Naive thymus-derived CD4-positive, alpha-beta T cell (primary cell): ENCODE measurements around the gene NFATC2. TPM values are rescaled to one million over a fixed set of nuclear protein-coding genes. Genes with fewer than 3 reads are reported as not detected.

Source experiments
- ATAC-seq: fragments of 150-1000 bp; cut with Tn5 transposase; 2 replicates; pipeline ENCODE4 v1.10.0; 2021; ENCODE audit warnings: mild to moderate bottlenecking, moderate library complexity
- CTCF ChIA-PET: fragments of 350-600 bp; sonication (Branson Sonifier 250); formaldehyde crosslinking; loops from one replicate; lab custom pipeline; 2021; ENCODE audit warnings: antibody characterized with exemption; lab: Charles Lee
- POLR2A ChIA-PET: fragments of 350-600 bp; sonication (Branson Sonifier 250); formaldehyde crosslinking; loops from one replicate; lab custom pipeline; 2021; ENCODE audit warnings: antibody characterized with exemption, inconsistent platforms; lab: Charles Lee
- DNase-seq, 9 donors: peaks; one replicate each; pipeline versions ENCODE4 v3.0.0 to v3.0.0-alpha.2; 2020 to 2022; ENCODE audit warnings: mixed read lengths in 1 of 9
- H3K27ac ChIP-seq: one replicate; pipeline ENCODE4 v1.7.0; 2013; ENCODE audit warnings: mild to moderate bottlenecking, low read depth, low read length, moderate library complexity
- H3K27me3 ChIP-seq, 2 donors: one replicate each; pipeline ENCODE4 v1.7.0; 2013; ENCODE audit warnings: low read length in 2 of 2, mild to moderate bottlenecking in 2 of 2, moderate library complexity in 2 of 2; ENCODE audit not compliant: control insufficient read depth in 2 of 2, insufficient read depth in 2 of 2
- H3K36me3 ChIP-seq, 3 experiments: 1 replicate in 2 of 3; 2 replicates in 1 of 3; pipeline ENCODE4 v1.7.0; 2013; ENCODE audit warnings: low read length in 3 of 3, mild to moderate bottlenecking in 3 of 3, moderate library complexity in 1 of 3; ENCODE audit not compliant: insufficient read depth in 3 of 3, control insufficient read depth in 2 of 3
- H3K4me1 ChIP-seq, 2 donors: one replicate each; pipeline ENCODE4 v1.7.0; 2013; ENCODE audit warnings: low read length in 2 of 2, mild to moderate bottlenecking in 2 of 2, moderate library complexity in 1 of 2; ENCODE audit not compliant: control insufficient read depth in 2 of 2, insufficient read depth in 2 of 2
- H3K4me3 ChIP-seq: 2 replicates; pipeline ENCODE4 v1.7.0; 2013; ENCODE audit warnings: mild to moderate bottlenecking, low read length
- H3K9me3 ChIP-seq, 3 experiments: 1 replicate in 2 of 3; 2 replicates in 1 of 3; pipeline ENCODE4 v1.7.0; 2013; ENCODE audit warnings: low read length in 3 of 3; ENCODE audit not compliant: control insufficient read depth in 2 of 3
- H3K27ac Mint-ChIP-seq, 9 donors: one replicate each; pipeline ENCODE4 v1.8.0; 2020 to 2022; ENCODE audit warnings: mixed read lengths in 9 of 9, mild to moderate bottlenecking in 8 of 9, moderate library complexity in 5 of 9, inconsistent platforms in 2 of 9
- H3K27me3 Mint-ChIP-seq, 5 donors: one replicate each; pipeline ENCODE4 v1.8.0; 2021 to 2022; ENCODE audit warnings: mixed read lengths in 5 of 5, mild to moderate bottlenecking in 1 of 5
- H3K36me3 Mint-ChIP-seq, 5 donors: one replicate each; pipeline ENCODE4 v1.8.0; 2020 to 2022; ENCODE audit warnings: mixed read lengths in 5 of 5, mild to moderate bottlenecking in 3 of 5, inconsistent platforms in 1 of 5
- H3K4me1 Mint-ChIP-seq, 7 donors: one replicate each; pipeline ENCODE4 v1.8.0; 2020 to 2022; ENCODE audit warnings: mixed read lengths in 7 of 7, mild to moderate bottlenecking in 3 of 7, inconsistent platforms in 1 of 7
- H3K4me3 Mint-ChIP-seq, 10 donors: one replicate each; pipeline ENCODE4 v1.8.0; 2020 to 2022; ENCODE audit warnings: mild to moderate bottlenecking in 10 of 10, mixed read lengths in 10 of 10, moderate library complexity in 6 of 10, inconsistent platforms in 2 of 10
- H3K9me3 Mint-ChIP-seq, 11 donors: one replicate each; pipeline ENCODE4 v1.8.0; 2020 to 2022; ENCODE audit warnings: mixed read lengths in 11 of 11, mild to moderate bottlenecking in 4 of 11, inconsistent platforms in 1 of 11, moderate library complexity in 1 of 11
- intact Hi-C, 2 donors: fragments of 100-400 bp; cut with micrococcal nuclease; formaldehyde crosslinking; loops; one replicate each; pipeline ENCODE4 v1.15.1; 2023
- polyA plus RNA-seq, 2 donors: library from polyadenylated mRNA; unstranded; fragments of 300-500 nt; fragmentation: Illumina TruSeq; gene quantifications; one replicate each; pipeline ENCODE4 v1.2.3, GENCODE V29; 2021
- total RNA-seq, 6 experiments: library from RNA in 5 of 6; stranded (reverse) in 5 of 6; gene quantifications; 1 replicate in 5 of 6; 2 replicates in 1 of 6; pipeline ENCODE4 v1.2.3 and lab custom pipeline; 2021 to 2026

Gene NFATC2
- total and polyA plus RNA-seq, 7 experiments from 2014 or later: 16.6 to 66.8 (median 42.6) TPM

GRCh38 chr20:51387125-51387875 lies 155.2 kb downstream of the NFATC2 start:
- H3K4me3 Mint-ChIP-seq: no peak overlapping the region
- DNase-seq (no peak), ATAC-seq (no peak)
- H3K9me3 Mint-ChIP-seq: no peaks in the 10 kb centered on the region
- H3K4me3 ChIP-seq: no peak overlapping the region
- no peaks in the 10 kb centered on the region for H3K27me3 Mint-ChIP-seq
- peaks cover 0 to 68% (median 0%) of the 10 kb centered on the region in 7 donors for H3K4me1 Mint-ChIP-seq
- H3K27me3 ChIP-seq: no peaks in the 10 kb centered on the region
- H3K27ac Mint-ChIP-seq: peak overlapping the region in 1 of 9 donors; percentile 75
- H3K4me1 ChIP-seq: peaks cover 0 to 69% of the 10 kb centered on the region in 2 donors
- ChIA-PET POLR2A (no interaction called here), CTCF (interaction anchor here (0.7 to 3.7 kb wide), 5 partner anchors 15 to 209 kb away, joined by 3 to 38 read pairs (median 4); no protein-coding TSS in a partner anchor)
- no peak overlapping the region for H3K27ac ChIP-seq
- peaks cover 0 to 44% (median 0%) of the 10 kb centered on the region in 3 experiments for H3K36me3 ChIP-seq
- intact Hi-C loops: loop anchor here (5.0 kb wide), 2 partner anchors 35 to 155 kb away; partner anchors contain the start of gene NFATC2 (in 1 of the 2)
- H3K36me3 Mint-ChIP-seq: peaks cover 7 to 39% (median 11%) of the 10 kb centered on the region in 5 donors
- no peaks in the 10 kb centered on the region for H3K9me3 ChIP-seq

- H3K36me3 Mint-ChIP-seq: peaks cover 7 to 33% (median 12%) of the 10 kb centered on the region in 5 donors
Measured at GRCh38 chr20:51386586-51386985, 155.9 kb downstream of the NFATC2 start.

GRCh38 chr20:51385646-51386530 lies 156.6 kb downstream of the NFATC2 start:
- intact Hi-C loops: loop anchor here (1.0 to 5.0 kb wide), 7 partner anchors 14 to 209 kb away; partner anchors contain the start of gene NFATC2 (in 1 of the 2)
- H3K9me3 ChIP-seq: no peaks in the 10 kb centered on the region
- no peaks in the 10 kb centered on the region for H3K27me3 Mint-ChIP-seq
- H3K27me3 ChIP-seq: no peaks in the 10 kb centered on the region
- peaks cover 0 to 61% (median 5%) of the 10 kb centered on the region in 7 donors for H3K4me1 Mint-ChIP-seq
- CTCF ChIA-PET: interaction anchor here (0.6 to 3.7 kb wide), 12 partner anchors 9 to 397 kb away, joined by 3 to 38 read pairs (median 3); partner anchors contain the start of gene NFATC2
- H3K36me3 ChIP-seq: peaks cover 0 to 31% (median 0%) of the 10 kb centered on the region in 3 experiments
- no peak overlapping the region for H3K27ac ChIP-seq
- H3K4me3 Mint-ChIP-seq: no peak overlapping the region
- peak overlapping the region in 8 of 9 donors; percentile 4 to 77 (median 62) for H3K27ac Mint-ChIP-seq
- H3K36me3 Mint-ChIP-seq: peaks cover 7 to 28% (median 14%) of the 10 kb centered on the region in 5 donors
- POLR2A ChIA-PET: interaction anchor here (0.7 kb wide), 1 partner anchor 209 kb away, joined by 4 read pairs; no protein-coding TSS in a partner anchor
- H3K9me3 Mint-ChIP-seq: no peaks in the 10 kb centered on the region
- ATAC-seq: peak; percentile 48
- peaks cover 0 to 67% of the 10 kb centered on the region in 2 donors for H3K4me1 ChIP-seq
- peak in 4 of 9 donors; percentile 10 to 27 (median 20) for DNase-seq
- H3K4me3 ChIP-seq: no peak overlapping the region

More at GRCh38 chr20:51386586-51386985, 155.9 kb downstream of the NFATC2 start:
- ChIA-PET CTCF (interaction anchor here (0.8 to 3.7 kb wide), 11 partner anchors 8 to 210 kb away, joined by 3 to 38 read pairs (median 3); partner anchors contain the start of gene NFATC2), POLR2A (no interaction called here)
- H3K4me1 ChIP-seq: peaks cover 0 to 69% of the 10 kb centered on the region in 2 donors
- H3K4me3 ChIP-seq: no peak overlapping the region
- peak; percentile 69 for ATAC-seq
- peak in 1 of 9 donors; percentile 41 for DNase-seq
- no peaks in the 10 kb centered on the region for H3K9me3 Mint-ChIP-seq
- peaks cover 0 to 65% (median 4%) of the 10 kb centered on the region in 7 donors for H3K4me1 Mint-ChIP-seq
- intact Hi-C loops: loop anchor here (1.0 to 5.0 kb wide), 7 partner anchors 14 to 209 kb away; partner anchors contain the start of gene NFATC2 (in 1 of the 2)
- H3K4me3 Mint-ChIP-seq: peak overlapping the region in 1 of 10 donors; percentile 47
- no peaks in the 10 kb centered on the region for H3K27me3 ChIP-seq
- H3K27ac ChIP-seq: no peak overlapping the region
- no peaks in the 10 kb centered on the region for H3K27me3 Mint-ChIP-seq
- peak overlapping the region in 3 of 9 donors; percentile 49 to 75 (median 66) for H3K27ac Mint-ChIP-seq
- no peaks in the 10 kb centered on the region for H3K9me3 ChIP-seq
- peaks cover 0 to 38% (median 0%) of the 10 kb centered on the region in 3 experiments for H3K36me3 ChIP-seq

GRCh38 chr20:51384875-51385274 lies 157.6 kb downstream of the NFATC2 start:
- no peaks in the 10 kb centered on the region for H3K27me3 ChIP-seq
- peak overlapping the region in 1 of 10 donors; percentile 41 for H3K4me3 Mint-ChIP-seq
- peaks cover 3 to 27% (median 11%) of the 10 kb centered on the region in 5 donors for H3K36me3 Mint-ChIP-seq
- H3K27ac Mint-ChIP-seq: peak overlapping the region; percentile 17 to 75 (median 54)
- CTCF ChIA-PET: interaction anchor here (0.6 to 3.7 kb wide), 4 partner anchors 13 to 211 kb away, joined by 3 to 38 read pairs (median 3); no protein-coding TSS in a partner anchor
- H3K9me3 Mint-ChIP-seq: no peaks in the 10 kb centered on the region
- H3K4me1 ChIP-seq: peaks cover 0 to 57% of the 10 kb centered on the region in 2 donors
- no peaks in the 10 kb centered on the region for H3K27me3 Mint-ChIP-seq
- H3K4me3 ChIP-seq: no peak overlapping the region
- ATAC-seq (no peak), DNase-seq (no peak)
- H3K36me3 ChIP-seq: peaks cover 0 to 21% (median 0%) of the 10 kb centered on the region in 3 experiments
- intact Hi-C loops: loop anchor here (5.0 kb wide), 2 partner anchors 37 to 157 kb away; partner anchors contain the start of gene NFATC2 (in 1 of the 2)
- H3K27ac ChIP-seq: no peak overlapping the region
- POLR2A ChIA-PET: no interaction called here
- peaks cover 0 to 56% (median 4%) of the 10 kb centered on the region in 7 donors for H3K4me1 Mint-ChIP-seq
- H3K9me3 ChIP-seq: no peaks in the 10 kb centered on the region

DNA sequence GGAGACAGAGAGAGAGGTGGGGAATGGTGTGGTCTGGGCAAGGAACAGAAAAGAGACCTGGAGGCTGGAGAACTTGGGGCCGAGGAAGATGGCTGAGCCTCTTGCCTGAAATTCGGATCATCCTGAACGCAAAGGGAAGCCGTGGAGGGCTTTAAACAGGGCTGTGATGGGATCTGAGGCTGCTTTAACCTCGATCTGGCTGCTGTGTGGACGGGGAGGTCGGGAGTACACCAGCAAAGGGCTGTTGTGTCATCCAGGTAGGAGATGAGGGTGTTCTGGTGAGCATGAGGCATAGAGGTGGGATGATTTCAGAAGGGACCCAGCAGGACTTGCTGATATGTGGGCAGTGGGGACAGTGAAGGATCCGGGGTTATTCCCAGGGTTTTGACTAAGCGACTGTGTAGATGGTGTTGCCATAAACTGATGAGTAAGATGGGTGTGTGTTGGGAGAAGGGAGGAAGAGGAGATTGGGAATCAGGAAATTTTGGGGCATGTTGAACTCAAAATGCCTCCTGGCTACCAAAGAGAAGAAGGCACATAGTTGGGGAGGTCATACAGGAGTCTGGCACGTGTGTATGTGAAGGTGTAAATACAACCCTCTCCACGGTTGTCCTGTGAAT lies 158.5 kb downstream of the NFATC2 start:
- Histone ChIP-seq H3K4me1 (peaks cover 0 to 48% of the 10 kb centered on the region in 2 donors), H3K36me3 (peaks cover 0 to 15% (median 0%) of the 10 kb centered on the region in 3 experiments), H3K9me3 (no peaks in the 10 kb centered on the region), H3K27me3 (no peaks in the 10 kb centered on the region), H3K27ac (no peak overlapping the region), H3K4me3 (no peak overlapping the region)
- DNase-seq: no peak
- Mint-ChIP-seq H3K4me3 (no peak overlapping the region), H3K36me3 (peaks cover 0 to 23% (median 9%) of the 10 kb centered on the region in 5 donors), H3K9me3 (no peaks in the 10 kb centered on the region), H3K27me3 (no peaks in the 10 kb centered on the region), H3K27ac (peak overlapping the region in 6 of 9 donors; percentile 1 to 70 (median 28)), H3K4me1 (peaks cover 0 to 48% (median 3%) of the 10 kb centered on the region in 7 donors)
- CTCF ChIA-PET: interaction anchor here (0.6 to 3.7 kb wide), 2 partner anchors 26 to 212 kb away, joined by 3 to 38 read pairs; no protein-coding TSS in a partner anchor
- no peak for ATAC-seq
- intact Hi-C loops: no loop called here
- POLR2A ChIA-PET: no interaction called here
